Activated CD8-positive, alpha-beta memory T cell treated with anti-CD3 and anti-CD28 coated beads, Interleukin-2, amount 50 U/mL, for 24 hours (primary cell): Measurements from ENCODE around the gene C20orf144.

Source experiments
- DNase-seq: peaks from one replicate; pipeline ENCODE4 v3.0.0-alpha.2; 2020; ENCODE audit errors: extremely low read depth

C20orf144 gene

GRCh38 chr20:33664085-33664761, 2.1 kb downstream of the C20orf144 start:
- DNase-seq = no peak

- no peak for DNase-seq
Observed at GRCh38 chr20:33664762-33665144, 2.6 kb downstream of the C20orf144 start.

- DNase-seq = peak; percentile 64
Observed at GRCh38 chr20:33666293-33667244, 4.4 kb downstream of the C20orf144 start, which contains the start of gene ACTL10. TSS of gene ACTL10 (plus strand) at chr20:33666943. CDS start at chr20:33667498, 555 bp downstream.

- no peak for DNase-seq
Observed at GRCh38 chr20:33667245-33667675, 5.1 kb downstream of the C20orf144 start.

GRCh38 chr20:33667676-33668465, 5.7 kb downstream of the C20orf144 start:
- DNase-seq = no peak

- DNase-seq = no peak
Observed at GRCh38 chr20:33668466-33669155, 6.5 kb downstream of the C20orf144 start.

GRCh38 chr20:33669224-33669623, 7.1 kb downstream of the C20orf144 start:
- no peak for DNase-seq

GRCh38 chr20:33669873-33670640, 7.9 kb downstream of the C20orf144 start:
- no peak for DNase-seq

GRCh38 chr20:33670715-33671499, 8.8 kb downstream of the C20orf144 start:
- DNase-seq = no peak

- DNase-seq = no peak
Observed at GRCh38 chr20:33671573-33672288, 9.6 kb downstream of the C20orf144 start.

- DNase-seq = no peak
Observed at GRCh38 chr20:33672426-33673113, 10.4 kb downstream of the C20orf144 start.

GRCh38 chr20:33673114-33673409, 10.9 kb downstream of the C20orf144 start:
- no peak for DNase-seq

GRCh38 chr20:33673410-33674293, 11.5 kb downstream of the C20orf144 start:
- no peak for DNase-seq

- DNase-seq = no peak
Observed at GRCh38 chr20:33674294-33675135, 12.4 kb downstream of the C20orf144 start, which contains the start of gene NECAB3. TSS of gene NECAB3 (minus strand) at chr20:33674428. CDS start at chr20:33674352, 76 bp downstream.

GRCh38 chr20:33675136-33675959, 13.2 kb downstream of the C20orf144 start:
- DNase-seq = no peak

- DNase-seq = no peak
Observed at GRCh38 chr20:33676121-33676520, 14.0 kb downstream of the C20orf144 start.
